AG10803 (cell line): Measurements from ENCODE around the gene RECQL.
A peak's percentile ranks its signal among the peaks of the same experiment; 100 is the strongest.

ENCODE experiments used
- DNase-seq: peaks from one replicate; pipeline ENCODE4 v3.0.0; 2010; ENCODE audit warnings: low read depth
- H3K4me3 ChIP-seq: 2 replicates; pipeline ENCODE4 v1.5.1; 2011; ENCODE audit warnings: mild to moderate bottlenecking, low read length, control low read depth
- TF ChIP-seq, protein P1 (sequence below): conservative IDR thresholded peaks from 2 replicates; pipeline ENCODE4 v1.5.1; 2011; ENCODE audit warnings: mild to moderate bottlenecking, low read length, control low read depth, inconsistent platforms

Gene RECQL

DNA sequence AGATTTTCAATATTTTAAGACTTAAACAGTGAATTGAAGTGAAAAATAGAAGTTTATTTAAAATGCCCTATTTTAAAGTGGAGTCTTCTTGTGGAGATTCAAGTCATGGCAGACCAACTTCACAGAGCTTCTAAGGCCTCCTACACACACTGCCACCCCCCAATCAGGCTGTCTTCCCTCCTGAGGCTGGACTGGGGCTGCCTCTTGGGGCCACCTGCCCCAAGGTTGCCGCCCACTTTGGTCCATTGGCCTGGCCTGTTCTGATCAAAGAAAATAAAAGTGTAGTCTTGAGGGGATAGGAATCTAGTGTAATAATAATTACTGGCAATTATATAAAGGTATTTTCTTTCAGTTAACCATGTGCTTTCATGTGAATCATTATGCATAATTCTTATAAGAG lies 1.4 kb upstream of the RECQL start:
- peak overlapping the region; percentile 87 for H3K4me3 ChIP-seq

DNA sequence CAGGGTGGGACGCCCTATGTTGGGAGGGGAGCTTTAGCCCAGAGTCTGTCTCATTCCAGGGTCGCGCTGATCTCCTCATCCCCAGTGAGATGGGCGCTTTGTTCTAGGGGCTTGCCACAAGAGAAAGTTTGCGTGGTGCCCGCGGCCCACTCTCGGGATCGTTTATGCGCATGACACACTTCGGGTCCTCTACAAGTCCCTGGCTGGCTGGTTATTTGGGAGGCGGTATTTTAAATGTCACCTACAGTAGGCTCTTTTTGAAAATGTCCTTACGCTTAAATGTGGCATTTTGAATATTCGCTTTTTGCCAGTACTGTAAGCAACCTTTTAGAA lies 695 bp upstream of the RECQL start:
- peak overlapping the region; percentile 87 for H3K4me3 ChIP-seq
- TF ChIP-seq, protein P1, sequence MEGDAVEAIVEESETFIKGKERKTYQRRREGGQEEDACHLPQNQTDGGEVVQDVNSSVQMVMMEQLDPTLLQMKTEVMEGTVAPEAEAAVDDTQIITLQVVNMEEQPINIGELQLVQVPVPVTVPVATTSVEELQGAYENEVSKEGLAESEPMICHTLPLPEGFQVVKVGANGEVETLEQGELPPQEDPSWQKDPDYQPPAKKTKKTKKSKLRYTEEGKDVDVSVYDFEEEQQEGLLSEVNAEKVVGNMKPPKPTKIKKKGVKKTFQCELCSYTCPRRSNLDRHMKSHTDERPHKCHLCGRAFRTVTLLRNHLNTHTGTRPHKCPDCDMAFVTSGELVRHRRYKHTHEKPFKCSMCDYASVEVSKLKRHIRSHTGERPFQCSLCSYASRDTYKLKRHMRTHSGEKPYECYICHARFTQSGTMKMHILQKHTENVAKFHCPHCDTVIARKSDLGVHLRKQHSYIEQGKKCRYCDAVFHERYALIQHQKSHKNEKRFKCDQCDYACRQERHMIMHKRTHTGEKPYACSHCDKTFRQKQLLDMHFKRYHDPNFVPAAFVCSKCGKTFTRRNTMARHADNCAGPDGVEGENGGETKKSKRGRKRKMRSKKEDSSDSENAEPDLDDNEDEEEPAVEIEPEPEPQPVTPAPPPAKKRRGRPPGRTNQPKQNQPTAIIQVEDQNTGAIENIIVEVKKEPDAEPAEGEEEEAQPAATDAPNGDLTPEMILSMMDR, result no peak
- peak; percentile 40 for DNase-seq

More for the DNA sequence above, 1.4 kb upstream of the RECQL start:
- no peak for DNase-seq
- TF ChIP-seq, protein P1, result no peak

DNA sequence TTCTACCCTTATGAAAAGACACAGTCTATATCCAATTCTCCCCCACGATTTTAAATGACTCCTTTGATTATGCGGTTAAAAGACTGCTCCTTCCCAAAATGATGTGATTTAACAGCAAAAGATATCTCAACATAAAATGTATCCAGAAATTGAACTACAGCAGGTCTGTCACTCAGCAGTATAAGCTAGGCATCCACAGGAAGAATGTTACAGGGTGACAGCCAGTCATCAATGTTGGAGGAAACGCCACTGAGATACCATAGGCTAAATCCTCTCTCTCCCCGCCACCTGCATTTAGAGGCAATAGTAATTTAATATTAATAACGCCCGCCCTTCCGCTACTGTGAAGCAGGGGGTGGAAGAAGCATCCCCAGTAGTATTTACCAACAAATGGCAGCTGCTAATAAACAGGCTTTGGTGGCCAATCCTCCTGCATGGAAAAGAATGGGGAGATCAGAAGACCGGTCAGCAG lies 613 bp downstream of the RECQL start:
- DNase-seq, result no peak
- peak overlapping the region; percentile 87 for H3K4me3 ChIP-seq
- TF ChIP-seq, protein P1, result no peak

DNA sequence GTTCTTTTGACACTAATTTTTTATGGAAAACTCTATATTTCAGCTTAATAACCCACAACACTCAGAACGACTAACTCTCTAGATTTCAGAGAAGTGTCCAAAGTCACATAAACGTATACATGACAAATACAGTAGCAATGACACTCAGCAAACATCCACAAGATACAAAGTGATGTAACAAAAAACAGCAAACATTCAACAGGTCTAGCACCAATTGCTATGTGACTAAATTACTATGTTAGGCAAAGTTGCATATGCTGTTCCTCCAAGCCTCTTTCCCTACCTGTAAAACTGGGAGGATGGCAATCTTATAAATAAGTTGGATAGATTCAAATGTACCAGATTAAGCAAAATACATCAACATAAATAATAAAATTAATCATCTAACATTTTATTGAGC lies 1.7 kb downstream of the RECQL start:
- no peak overlapping the region; the same call in 1 of the 2 replicates for H3K4me3 ChIP-seq
- DNase-seq, result no peak
- TF ChIP-seq, protein P1, result no peak

DNA sequence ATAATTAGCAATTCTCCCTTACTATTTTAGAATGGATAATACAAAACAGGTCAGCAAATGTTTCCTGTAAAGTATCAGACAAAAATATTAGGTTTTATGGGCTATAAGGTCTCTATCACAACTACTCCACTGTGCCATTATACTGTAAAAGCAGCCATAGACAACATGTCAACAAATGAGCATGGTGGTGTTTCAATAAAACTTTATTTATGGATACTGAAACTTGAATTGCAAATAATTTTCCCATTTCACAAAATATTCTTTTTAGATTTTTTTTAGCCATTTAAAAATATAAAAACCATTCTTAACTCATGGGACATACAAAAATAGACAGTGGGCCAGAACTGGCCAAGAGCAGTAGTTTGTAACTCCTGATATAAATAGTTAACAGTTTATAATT lies 15.4 kb downstream of the RECQL start:
- DNase-seq, result no peak

DNA sequence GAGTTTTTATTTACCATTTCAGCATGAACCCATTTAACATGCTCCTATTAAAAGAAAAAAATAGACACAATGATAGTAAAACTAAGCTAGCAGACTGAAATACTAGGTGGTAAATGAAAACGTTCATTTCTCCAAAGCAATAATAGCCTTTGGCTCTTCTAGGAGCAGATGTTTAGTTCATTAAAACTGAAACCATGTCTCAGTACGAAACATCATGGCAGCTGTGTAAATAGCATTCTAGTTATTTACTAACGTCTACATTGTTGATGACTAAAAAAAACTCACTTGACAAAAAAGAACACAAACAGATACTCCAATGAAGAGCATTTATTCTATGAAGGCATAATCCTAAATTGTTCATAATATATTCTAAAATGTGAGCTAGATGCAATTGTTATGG lies 17.9 kb downstream of the RECQL start:
- H3K4me3 ChIP-seq, result no peak overlapping the region
- TF ChIP-seq, protein P1, result no peak
- no peak for DNase-seq

More for the DNA sequence above, 15.4 kb downstream of the RECQL start:
- no peak overlapping the region for H3K4me3 ChIP-seq
- TF ChIP-seq, protein P1, result no peak

DNA sequence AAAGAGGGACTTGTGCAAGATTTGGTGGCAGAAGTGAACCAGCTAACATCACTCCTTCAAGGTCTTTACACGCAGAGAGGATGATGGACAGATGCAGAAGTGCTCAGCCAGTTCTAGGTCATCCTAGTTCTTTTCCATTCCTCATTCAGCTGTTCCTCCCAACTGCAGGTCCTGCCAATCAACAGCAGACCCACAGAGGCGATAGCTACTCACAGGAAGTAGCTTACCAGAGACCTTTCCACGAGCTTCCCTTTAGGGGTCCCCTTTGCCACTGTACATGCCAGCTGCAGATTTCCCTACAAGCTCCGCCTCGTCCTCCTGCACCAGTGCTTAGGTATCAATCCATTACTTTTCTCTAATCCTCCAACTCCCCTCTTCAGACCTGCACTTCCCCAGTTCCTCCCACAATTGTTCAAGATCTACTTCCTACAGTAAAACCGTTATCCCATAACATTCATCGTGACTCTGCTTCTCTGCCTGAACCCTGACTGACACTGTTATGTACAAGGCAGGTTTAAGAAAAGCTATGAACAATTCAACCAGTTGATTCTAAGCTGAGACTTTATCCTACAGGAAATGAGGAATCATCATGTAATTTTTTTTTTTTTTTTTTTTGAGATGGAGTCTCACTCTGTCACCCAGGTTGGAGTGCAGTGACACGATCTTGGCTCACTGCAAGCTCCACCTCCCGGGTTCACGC lies 22.5 kb downstream of the RECQL start:
- TF ChIP-seq, protein P1, result no peak
- H3K4me3 ChIP-seq, result no peak overlapping the region
- no peak for DNase-seq
